VCaP (cell line): ENCODE results near the gene DNM2.
"Not testable (repeated sequence)": the region's sequence is repeated elsewhere in the genome, so short reads cannot be mapped to it uniquely, and the experiment has no call there.

Experiments
- H3K27ac ChIP-seq: fragments of 450-650 bp; 2 replicates; pipeline ENCODE4 v1.5.1; 2017
- TF ChIP-seq, protein P1 (sequence below): fragments of 450-650 bp; conservative IDR thresholded peaks from 2 replicates; pipeline ENCODE4 v1.5.1; 2017; ENCODE audit warnings: mild to moderate bottlenecking, moderate library complexity

The DNM2 gene

GRCh38 chr19:10872546-10873107, 154.7 kb downstream of the DNM2 start:
- H3K27ac ChIP-seq: peak overlapping the region; percentile 89
- TF ChIP-seq, protein P1, sequence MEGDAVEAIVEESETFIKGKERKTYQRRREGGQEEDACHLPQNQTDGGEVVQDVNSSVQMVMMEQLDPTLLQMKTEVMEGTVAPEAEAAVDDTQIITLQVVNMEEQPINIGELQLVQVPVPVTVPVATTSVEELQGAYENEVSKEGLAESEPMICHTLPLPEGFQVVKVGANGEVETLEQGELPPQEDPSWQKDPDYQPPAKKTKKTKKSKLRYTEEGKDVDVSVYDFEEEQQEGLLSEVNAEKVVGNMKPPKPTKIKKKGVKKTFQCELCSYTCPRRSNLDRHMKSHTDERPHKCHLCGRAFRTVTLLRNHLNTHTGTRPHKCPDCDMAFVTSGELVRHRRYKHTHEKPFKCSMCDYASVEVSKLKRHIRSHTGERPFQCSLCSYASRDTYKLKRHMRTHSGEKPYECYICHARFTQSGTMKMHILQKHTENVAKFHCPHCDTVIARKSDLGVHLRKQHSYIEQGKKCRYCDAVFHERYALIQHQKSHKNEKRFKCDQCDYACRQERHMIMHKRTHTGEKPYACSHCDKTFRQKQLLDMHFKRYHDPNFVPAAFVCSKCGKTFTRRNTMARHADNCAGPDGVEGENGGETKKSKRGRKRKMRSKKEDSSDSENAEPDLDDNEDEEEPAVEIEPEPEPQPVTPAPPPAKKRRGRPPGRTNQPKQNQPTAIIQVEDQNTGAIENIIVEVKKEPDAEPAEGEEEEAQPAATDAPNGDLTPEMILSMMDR: no peak

- H3K27ac ChIP-seq: no peak overlapping the region
- TF ChIP-seq, protein P1: no peak
Measured at GRCh38 chr19:10874024-10874423, 156.1 kb downstream of the DNM2 start.

DNA sequence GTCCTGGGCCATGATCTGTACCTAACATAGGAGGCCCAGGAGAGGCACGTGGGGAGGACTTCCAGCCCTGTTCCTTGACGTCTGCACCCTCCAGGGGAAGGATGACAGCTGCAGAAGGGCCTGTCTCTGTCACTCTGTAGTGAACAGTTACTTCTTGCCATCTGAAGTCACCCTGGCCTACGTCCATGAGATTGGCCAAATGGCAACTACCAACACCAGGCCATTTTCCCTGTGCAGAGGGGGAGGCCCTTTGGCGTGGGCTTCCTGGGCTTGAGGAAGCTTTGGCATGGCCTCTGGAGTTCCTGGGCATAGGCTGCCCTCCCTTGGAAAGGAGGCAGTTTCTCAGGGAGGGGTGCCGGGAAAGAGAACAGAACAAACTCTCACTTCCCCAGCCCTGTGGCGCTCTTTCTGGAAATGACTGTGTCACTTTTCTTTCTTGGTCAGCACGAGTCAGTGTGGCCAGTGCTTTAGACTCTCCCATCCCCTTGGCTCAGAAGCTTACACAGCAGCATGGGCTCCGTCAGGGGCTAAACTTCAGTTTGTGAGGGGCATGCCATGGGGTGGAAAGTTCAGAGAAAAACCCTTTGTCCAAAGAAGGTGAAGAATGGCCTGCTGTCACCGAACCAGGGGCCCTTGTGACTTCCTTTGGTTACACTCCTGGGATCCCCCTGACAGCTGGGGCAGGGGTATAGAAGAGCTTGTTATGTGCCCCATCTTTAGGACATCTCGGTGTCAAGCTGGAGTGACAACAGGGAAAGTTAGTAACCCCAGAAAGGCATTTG, 158.8 kb downstream of the DNM2 start:
- TF ChIP-seq, protein P1: no peak
- H3K27ac ChIP-seq: no peak overlapping the region

DNA sequence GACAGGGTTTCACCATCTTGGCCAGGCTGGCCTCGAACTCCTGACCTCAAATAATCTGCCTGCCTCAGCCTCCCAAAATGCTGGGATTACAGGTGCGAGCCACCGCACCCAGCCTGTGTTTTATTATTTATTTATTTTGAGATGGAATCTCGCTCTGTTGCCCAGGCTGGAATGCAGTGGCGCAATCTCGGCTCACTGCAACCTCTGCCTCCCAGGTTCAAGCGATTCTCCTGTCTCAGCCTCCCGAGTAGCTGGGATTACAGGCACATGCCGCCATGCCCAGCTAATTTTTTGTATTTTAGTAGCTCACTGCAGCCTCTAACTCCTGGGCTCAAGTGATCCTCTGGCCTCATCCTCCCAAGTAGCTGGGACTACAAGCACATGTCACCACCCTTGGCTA, 159.7 kb downstream of the DNM2 start:
- H3K27ac ChIP-seq: not testable (repeated sequence)

DNA sequence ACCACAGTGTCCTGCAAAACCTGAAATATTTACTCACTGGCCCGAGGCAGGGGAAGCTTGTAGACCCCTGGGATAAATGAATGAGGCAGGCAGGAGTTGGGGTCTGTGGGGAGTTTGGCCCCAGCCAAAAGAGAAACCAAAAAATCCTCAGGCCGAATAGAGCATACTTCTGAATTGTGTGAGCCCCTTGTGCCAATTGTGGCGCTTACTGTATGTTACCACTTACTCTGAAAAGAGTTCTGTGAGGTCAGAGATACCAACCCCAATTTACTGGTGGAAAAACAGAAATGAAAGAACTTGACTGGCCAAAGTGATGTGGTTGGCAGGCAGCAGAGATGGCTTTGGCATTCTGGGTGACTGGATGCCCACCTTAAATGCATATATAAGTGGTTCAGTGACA, 160.4 kb downstream of the DNM2 start:
- no peak overlapping the region for H3K27ac ChIP-seq

More for the DNA sequence above, 160.4 kb downstream of the DNM2 start:
- TF ChIP-seq, protein P1: no peak
